ENCODE results near the gene KLHL30.

DNA sequence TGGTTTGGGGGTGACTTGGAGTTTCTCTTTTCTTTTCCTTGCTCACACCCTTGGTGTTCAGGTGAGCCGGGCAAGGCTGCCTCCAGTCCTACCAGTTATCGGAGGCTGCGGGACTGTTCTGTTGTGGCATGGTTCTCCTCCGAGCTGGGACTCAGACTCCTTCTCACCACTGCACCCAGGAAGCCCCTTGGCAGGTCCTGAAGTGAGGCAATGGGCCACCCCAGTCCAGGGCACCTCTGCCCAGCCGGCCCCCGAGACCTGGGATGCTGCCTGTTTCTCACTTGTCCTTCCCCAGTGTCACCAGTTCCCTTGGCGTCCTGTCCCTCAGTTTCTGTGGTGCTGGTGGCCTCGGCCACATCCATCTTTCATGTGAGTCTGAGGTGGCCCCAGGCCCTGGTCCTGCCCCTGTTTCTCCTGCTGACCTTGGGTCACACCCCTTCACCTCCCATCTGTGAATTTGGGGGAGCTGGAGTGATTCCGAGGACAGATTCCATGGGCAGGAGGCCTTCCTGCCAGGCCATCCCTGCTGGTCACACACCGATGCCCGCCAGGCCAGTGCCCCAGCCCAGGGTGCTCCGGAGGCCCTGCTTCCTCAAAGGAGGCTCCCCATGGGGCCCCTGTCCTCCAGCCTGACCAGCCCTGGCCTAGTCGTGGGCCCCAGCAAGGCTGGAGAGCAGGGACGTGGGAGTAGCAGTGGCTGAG is 6.6 kb upstream of the KLHL30 start:
- TF ChIP-seq CTCF (conservative IDR thresholded peaks at IDR 0.05; ENCODE audit: low read length) (no peak), EZH2phosphoT487 (IDR thresholded peaks at IDR 0.05; ENCODE audit: borderline replicate concordance, low read depth, low read length) (no peak)
